Lower leg skin (tissue), 3 donors: ENCODE measurements around the gene EFCAB5.

ENCODE experiments used
- POLR2A ChIP-seq, 2 donors: fragments of 450-650 bp; IDR thresholded peaks; one replicate each; pipeline ENCODE4 v1.6.1; 2016 to 2017; ENCODE audit warnings: antibody characterized with exemption in 2 of 2, mild to moderate bottlenecking in 1 of 2, moderate library complexity in 1 of 2
- TF ChIP-seq, protein P1 (sequence below), 3 donors: fragments of 450-650 bp; IDR thresholded peaks; one replicate each; pipeline ENCODE4 v1.5.1; 2016; ENCODE audit warnings: antibody characterized with exemption in 3 of 3, mild to moderate bottlenecking in 3 of 3, moderate library complexity in 2 of 3

DNA sequence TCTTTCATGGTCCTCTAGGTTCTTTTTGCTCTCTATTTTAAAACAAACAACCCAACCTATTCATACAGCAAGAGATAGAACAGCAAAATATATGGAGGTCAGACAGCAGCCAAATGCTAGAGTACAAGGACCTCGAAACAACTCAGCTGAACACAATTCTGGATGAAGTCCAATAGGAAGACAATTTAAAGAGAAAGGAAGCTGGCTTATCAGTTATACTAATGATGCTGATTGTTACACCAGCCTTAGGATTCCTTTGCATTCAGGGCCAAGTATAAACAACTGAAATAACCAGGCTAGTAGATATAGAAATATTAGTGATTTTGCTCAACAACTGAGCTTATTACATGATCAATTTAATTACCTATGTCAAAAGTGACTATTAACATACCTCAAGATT lies 13.9 kb upstream of the EFCAB5 start:
- TF ChIP-seq, protein P1, sequence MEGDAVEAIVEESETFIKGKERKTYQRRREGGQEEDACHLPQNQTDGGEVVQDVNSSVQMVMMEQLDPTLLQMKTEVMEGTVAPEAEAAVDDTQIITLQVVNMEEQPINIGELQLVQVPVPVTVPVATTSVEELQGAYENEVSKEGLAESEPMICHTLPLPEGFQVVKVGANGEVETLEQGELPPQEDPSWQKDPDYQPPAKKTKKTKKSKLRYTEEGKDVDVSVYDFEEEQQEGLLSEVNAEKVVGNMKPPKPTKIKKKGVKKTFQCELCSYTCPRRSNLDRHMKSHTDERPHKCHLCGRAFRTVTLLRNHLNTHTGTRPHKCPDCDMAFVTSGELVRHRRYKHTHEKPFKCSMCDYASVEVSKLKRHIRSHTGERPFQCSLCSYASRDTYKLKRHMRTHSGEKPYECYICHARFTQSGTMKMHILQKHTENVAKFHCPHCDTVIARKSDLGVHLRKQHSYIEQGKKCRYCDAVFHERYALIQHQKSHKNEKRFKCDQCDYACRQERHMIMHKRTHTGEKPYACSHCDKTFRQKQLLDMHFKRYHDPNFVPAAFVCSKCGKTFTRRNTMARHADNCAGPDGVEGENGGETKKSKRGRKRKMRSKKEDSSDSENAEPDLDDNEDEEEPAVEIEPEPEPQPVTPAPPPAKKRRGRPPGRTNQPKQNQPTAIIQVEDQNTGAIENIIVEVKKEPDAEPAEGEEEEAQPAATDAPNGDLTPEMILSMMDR (IDR thresholded peaks at IDR 0.05): no peak
- no peak for TF ChIP-seq POLR2A (IDR thresholded peaks at IDR 0.05)
